Measurements from ENCODE around the gene TCEAL8.

The TCEAL8 gene

GRCh38 chrX:103212749-103213457 lies 42.1 kb downstream of the TCEAL8 start:
- H4K8ac ChIP-seq (ENCODE audit: low read length) = no peak overlapping the region
- H3K14ac ChIP-seq (ENCODE audit: low read length in 2 of 2) = no peak overlapping the region
- no peak for DNase-seq
- no peaks in the 10 kb centered on the region for H3K9me3 ChIP-seq (ENCODE audit: control insufficient read depth, low read length)
- no peak overlapping the region for H2BK5ac ChIP-seq (ENCODE audit: low read depth, low read length, poor library complexity, severe bottlenecking)
- H3K27me3 ChIP-seq (ENCODE audit: control insufficient read depth in 1 of 2, insufficient read depth in 1 of 2, low read length in 2 of 2) = peaks cover 0 to 12% of the 10 kb centered on the region in 2 experiments
- H3K4me1 ChIP-seq (ENCODE audit: control insufficient read depth, insufficient read depth, low read depth, low read length) = no peaks in the 10 kb centered on the region
- H2BK120ac ChIP-seq (ENCODE audit: low read depth, low read length) = no peak overlapping the region
- peaks cover 5% of the 10 kb centered on the region for H3K79me1 ChIP-seq (replicated peaks; ENCODE audit: low read length, poor library complexity, severe bottlenecking)
- H2BK15ac ChIP-seq (ENCODE audit: low read depth, poor library complexity, severe bottlenecking) = no peak overlapping the region
- no peak overlapping the region for H3K4ac ChIP-seq (ENCODE audit: low read depth in 1 of 2, low read length in 2 of 2)
- no peak overlapping the region for H3K4me3 ChIP-seq (ENCODE audit: insufficient read depth in 1 of 2, low read depth in 1 of 2, low read length in 2 of 2)
- H2AK5ac ChIP-seq (ENCODE audit: low read length, severe bottlenecking) = no peak overlapping the region
- H3K4me2 ChIP-seq (ENCODE audit: low read length, poor library complexity, severe bottlenecking) = no peak overlapping the region
- 100% methylated on average over 2 of the region's 8 CpGs for WGBS
- no peak overlapping the region for H4K91ac ChIP-seq (ENCODE audit: low read length)
- H3K23ac ChIP-seq (ENCODE audit: low read length in 2 of 2) = no peak overlapping the region
- H3K9ac ChIP-seq (ENCODE audit: low read length) = no peak overlapping the region
- no peak overlapping the region for H3K18ac ChIP-seq (ENCODE audit: low read depth in 1 of 2, low read length in 2 of 2)
- H3K36me3 ChIP-seq (ENCODE audit: control insufficient read depth in 1 of 2, insufficient read depth in 2 of 2, low read depth in 1 of 2, low read length in 2 of 2) = peaks cover 0 to 9% of the 10 kb centered on the region in 2 experiments
- H2BK12ac ChIP-seq (ENCODE audit: low read length in 2 of 2) = no peak overlapping the region
- H2AFZ ChIP-seq (ENCODE audit: low read depth, low read length) = no peak overlapping the region
- no peak overlapping the region for H3K27ac ChIP-seq (ENCODE audit: low read length, poor library complexity, severe bottlenecking)

- no peaks in the 10 kb centered on the region for H3K36me3 ChIP-seq (ENCODE audit: control insufficient read depth in 1 of 2, insufficient read depth in 2 of 2, low read depth in 1 of 2, low read length in 2 of 2)
- peak; percentile 61 for DNase-seq
- no peak overlapping the region for H3K23ac ChIP-seq (ENCODE audit: low read length in 2 of 2)
- H3K79me1 ChIP-seq (replicated peaks; ENCODE audit: low read length, poor library complexity, severe bottlenecking) = peaks cover 4% of the 10 kb centered on the region
- no peak overlapping the region for H3K4me2 ChIP-seq (ENCODE audit: low read length, poor library complexity, severe bottlenecking)
- no peak overlapping the region for H3K9ac ChIP-seq (ENCODE audit: low read length)
- no peak overlapping the region for H3K4me3 ChIP-seq (ENCODE audit: insufficient read depth in 1 of 2, low read depth in 1 of 2, low read length in 2 of 2)
- H2BK5ac ChIP-seq (ENCODE audit: low read depth, low read length, poor library complexity, severe bottlenecking) = no peak overlapping the region
- no peak overlapping the region for H3K14ac ChIP-seq (ENCODE audit: low read length in 2 of 2)
- H2BK15ac ChIP-seq (ENCODE audit: low read depth, poor library complexity, severe bottlenecking) = no peak overlapping the region
- H3K4ac ChIP-seq (ENCODE audit: low read depth in 1 of 2, low read length in 2 of 2) = no peak overlapping the region
- H2BK120ac ChIP-seq (ENCODE audit: low read depth, low read length) = no peak overlapping the region
- WGBS = 71% methylated on average over 2 of the region's 7 CpGs
- H2AK5ac ChIP-seq (ENCODE audit: low read length, severe bottlenecking) = no peak overlapping the region
- peaks cover 0 to 9% of the 10 kb centered on the region in 2 experiments for H3K27me3 ChIP-seq (ENCODE audit: control insufficient read depth in 1 of 2, insufficient read depth in 1 of 2, low read length in 2 of 2)
- H2BK12ac ChIP-seq (ENCODE audit: low read length in 2 of 2) = no peak overlapping the region
- no peak overlapping the region for H4K8ac ChIP-seq (ENCODE audit: low read length)
- no peak overlapping the region for H3K27ac ChIP-seq (ENCODE audit: low read length, poor library complexity, severe bottlenecking)
- no peak overlapping the region for H3K18ac ChIP-seq (ENCODE audit: low read depth in 1 of 2, low read length in 2 of 2)
- H4K91ac ChIP-seq (ENCODE audit: low read length) = no peak overlapping the region
- H2AFZ ChIP-seq (ENCODE audit: low read depth, low read length) = no peak overlapping the region
- no peaks in the 10 kb centered on the region for H3K9me3 ChIP-seq (ENCODE audit: control insufficient read depth, low read length)
- no peaks in the 10 kb centered on the region for H3K4me1 ChIP-seq (ENCODE audit: control insufficient read depth, insufficient read depth, low read depth, low read length)
Observed at GRCh38 chrX:103211012-103211715, 43.8 kb downstream of the TCEAL8 start.

GRCh38 chrX:103210056-103210455 lies 44.9 kb downstream of the TCEAL8 start:
- Histone ChIP-seq H3K4ac (ENCODE audit: low read depth in 1 of 2, low read length in 2 of 2) (no peak overlapping the region), H3K9ac (ENCODE audit: low read length) (no peak overlapping the region), H2AK5ac (ENCODE audit: low read length, severe bottlenecking) (no peak overlapping the region), H3K4me3 (ENCODE audit: insufficient read depth in 1 of 2, low read depth in 1 of 2, low read length in 2 of 2) (no peak overlapping the region), H3K4me1 (ENCODE audit: control insufficient read depth, insufficient read depth, low read depth, low read length) (no peaks in the 10 kb centered on the region), H3K14ac (ENCODE audit: low read length in 2 of 2) (no peak overlapping the region), H2BK120ac (ENCODE audit: low read depth, low read length) (no peak overlapping the region), H3K79me1 (replicated peaks; ENCODE audit: low read length, poor library complexity, severe bottlenecking) (no peaks in the 10 kb centered on the region), H4K91ac (ENCODE audit: low read length) (no peak overlapping the region), H3K36me3 (ENCODE audit: control insufficient read depth in 1 of 2, insufficient read depth in 2 of 2, low read depth in 1 of 2, low read length in 2 of 2) (no peaks in the 10 kb centered on the region), H2BK5ac (ENCODE audit: low read depth, low read length, poor library complexity, severe bottlenecking) (no peak overlapping the region), H3K18ac (ENCODE audit: low read depth in 1 of 2, low read length in 2 of 2) (no peak overlapping the region), H3K23ac (ENCODE audit: low read length in 2 of 2) (no peak overlapping the region), H3K4me2 (ENCODE audit: low read length, poor library complexity, severe bottlenecking) (no peak overlapping the region), H2BK12ac (ENCODE audit: low read length in 2 of 2) (no peak overlapping the region), H3K27me3 (ENCODE audit: control insufficient read depth in 1 of 2, insufficient read depth in 1 of 2, low read length in 2 of 2) (peaks cover 0 to 9% of the 10 kb centered on the region in 2 experiments), H2BK15ac (ENCODE audit: low read depth, poor library complexity, severe bottlenecking) (no peak overlapping the region), H4K8ac (ENCODE audit: low read length) (no peak overlapping the region), H2AFZ (ENCODE audit: low read depth, low read length) (no peak overlapping the region), H3K27ac (ENCODE audit: low read length, poor library complexity, severe bottlenecking) (no peak overlapping the region), H3K9me3 (ENCODE audit: control insufficient read depth, low read length) (no peaks in the 10 kb centered on the region)
- WGBS = 85% methylated on average over 4 of the region's 5 CpGs
- DNase-seq = no peak
